SK-N-SH (cell line): ENCODE measurements around the gene CUBN. TPM values are rescaled to one million over a fixed set of nuclear protein-coding genes. Genes with fewer than 3 reads are reported as not detected.

Source experiments
- CTCF ChIA-PET: fragments of 300-600, 350-600 bp; formaldehyde crosslinking; extraction: SDS; loops from one replicate; lab custom pipeline; 2021; lab: Yijun Ruan, JAX
- POLR2A ChIA-PET: fragments of 350-600 bp; sonication (Branson Sonifier 250); formaldehyde crosslinking; extraction: SDS; loops from one replicate; lab custom pipeline; 2020; ENCODE audit warnings: antibody characterized with exemption, inconsistent platforms; lab: Yijun Ruan, JAX
- DNase-seq: peaks from one replicate; pipeline ENCODE4 v3.0.0; 2012
- H2AFZ ChIP-seq: fragments of 200-600 bp; sonication (generic); 2 replicates; pipeline ENCODE4 v1.8.1; 2016; ENCODE audit warnings: antibody characterized with exemption, mild to moderate bottlenecking, low read depth
- H3F3A ChIP-seq: fragments of 200-600 bp; sonication (generic); replicated peaks from 2 replicates; pipeline ENCODE3; 2016; ENCODE audit warnings: antibody characterized with exemption, mild to moderate bottlenecking; ENCODE audit not compliant: insufficient read depth
- H3K27ac ChIP-seq, 2 experiments: fragments of 200-500 bp in 1 of 2; fragments of 200-600 bp in 1 of 2; sonication (Bioruptor generic) in 1 of 2; sonication (generic), shearing (Covaris generic) in 1 of 2; 2 replicates each; pipeline versions ENCODE4 v1.5.1 to v1.6.1; 2014 to 2016; ENCODE audit warnings: low read depth in 2 of 2, inconsistent platforms in 1 of 2, low read length in 1 of 2, mild to moderate bottlenecking in 1 of 2, mixed read lengths in 1 of 2
- H3K27me3 ChIP-seq: fragments of 200-600 bp; sonication (generic), shearing (Covaris generic); 2 replicates; pipeline ENCODE4 v1.6.1; 2016; ENCODE audit warnings: mixed run types; ENCODE audit not compliant: insufficient read depth
- H3K36me3 ChIP-seq, 2 experiments: fragments of 200-500 bp in 1 of 2; fragments of 200-600 bp in 1 of 2; sonication (Bioruptor generic) in 1 of 2; sonication (generic) in 1 of 2; replicated peaks in 1 of 2; 2 replicates each; pipeline versions ENCODE3 to v1.5.1; 2014 to 2016; ENCODE audit warnings: low read length in 1 of 2, mild to moderate bottlenecking in 1 of 2; ENCODE audit not compliant: insufficient read depth in 2 of 2, control insufficient read depth in 1 of 2
- H3K4me1 ChIP-seq, 2 experiments: fragments of 200-500 bp in 1 of 2; fragments of 200-600 bp in 1 of 2; sonication (Bioruptor generic) in 1 of 2; sonication (generic), shearing (Covaris generic) in 1 of 2; 2 replicates each; pipeline versions ENCODE4 v1.5.1 to v1.6.1; 2014 to 2016; ENCODE audit warnings: low read depth in 1 of 2, low read length in 1 of 2, mixed run types in 1 of 2; ENCODE audit not compliant: insufficient read depth in 2 of 2, control insufficient read depth in 1 of 2
- H3K4me2 ChIP-seq: fragments of 200-600 bp; sonication (generic), shearing (Covaris generic); 2 replicates; pipeline ENCODE4 v1.6.1; 2017; ENCODE audit warnings: mixed run types
- H3K4me3 ChIP-seq, 2 experiments: fragments of 200-500 bp in 1 of 2; fragments of 200-600 bp in 1 of 2; sonication (Bioruptor generic) in 1 of 2; sonication (generic), shearing (Covaris generic) in 1 of 2; 2 replicates each; pipeline versions ENCODE4 v1.5.1 to v1.8.1; 2014 to 2016; ENCODE audit warnings: low read depth in 2 of 2, inconsistent platforms in 1 of 2, low read length in 1 of 2, mild to moderate bottlenecking in 1 of 2, mixed read lengths in 1 of 2, moderate library complexity in 1 of 2
- H3K79me2 ChIP-seq: fragments of 200-600 bp; sonication (generic); 2 replicates; pipeline ENCODE4 v1.8.1; 2017; ENCODE audit warnings: mild to moderate bottlenecking; ENCODE audit not compliant: insufficient read depth
- H3K9ac ChIP-seq: fragments of 200-600 bp; sonication (generic); 2 replicates; pipeline ENCODE4 v1.6.1; 2017; ENCODE audit warnings: mixed run types
- H3K9me2 ChIP-seq: fragments of 200-600 bp; sonication (generic); 2 replicates; pipeline ENCODE4 v1.6.1; 2017; ENCODE audit warnings: mixed run types
- H3K9me3 ChIP-seq: fragments of 200-600 bp; sonication (generic); 2 replicates; pipeline ENCODE4 v1.6.1; 2017; ENCODE audit warnings: mixed run types, mild to moderate bottlenecking, moderate library complexity
- H4K20me1 ChIP-seq: fragments of 200-600 bp; sonication (generic); 2 replicates; pipeline ENCODE4 v1.6.1; 2017; ENCODE audit warnings: mild to moderate bottlenecking, mixed run types; ENCODE audit not compliant: insufficient read depth
- CHD2 ChIP-seq: fragments of 150-350 bp; IDR thresholded peaks from 2 replicates; pipeline ENCODE4 v1.6.1; 2018; ENCODE audit warnings: low read length; ENCODE audit not compliant: partially characterized antibody
- ELF1 ChIP-seq: IDR thresholded peaks from 2 replicates; pipeline ENCODE4 v1.4.0; 2012
- EZH2phosphoT487 ChIP-seq: fragments of 200-600 bp; sonication (generic); IDR thresholded peaks from 2 replicates; pipeline ENCODE4 v1.6.1; 2017; ENCODE audit warnings: low read depth, mixed run types, mild to moderate bottlenecking, antibody characterized with exemption, moderate library complexity, borderline replicate concordance
- FOSL2 ChIP-seq: IDR thresholded peaks from 2 replicates; pipeline ENCODE4 v1.4.0; 2012; ENCODE audit warnings: low read depth, mild to moderate bottlenecking, moderate library complexity, borderline replicate concordance
- FOXM1 ChIP-seq: IDR thresholded peaks from 2 replicates; pipeline ENCODE4 v1.4.0; 2012; ENCODE audit warnings: low read depth, mild to moderate bottlenecking
- MEF2A ChIP-seq: IDR thresholded peaks from 2 replicates; pipeline ENCODE4 v1.4.0; 2012; ENCODE audit warnings: low read depth, borderline replicate concordance
- NFIC ChIP-seq: IDR thresholded peaks from 2 replicates; pipeline ENCODE4 v1.4.0; 2012; ENCODE audit warnings: borderline replicate concordance
- POLR2AphosphoS5 ChIP-seq: IDR thresholded peaks from 2 replicates; pipeline ENCODE4 v1.6.1; 2012; ENCODE audit warnings: low read depth, low read length
- RCOR1 ChIP-seq: fragments of 150-350 bp; IDR thresholded peaks from 2 replicates; pipeline ENCODE4 v1.6.1; 2017; ENCODE audit warnings: antibody characterized with exemption, low read length
- REST ChIP-seq: IDR thresholded peaks from 2 replicates; pipeline ENCODE4 v1.6.1; 2012; ENCODE audit warnings: mild to moderate bottlenecking, low read depth, low read length, moderate library complexity
- RXRA ChIP-seq: IDR thresholded peaks from 2 replicates; pipeline ENCODE4 v1.4.0; 2012; ENCODE audit warnings: low read depth, mild to moderate bottlenecking, borderline replicate concordance
- TEAD4 ChIP-seq: IDR thresholded peaks from 2 replicates; pipeline ENCODE4 v1.4.0; 2012; ENCODE audit warnings: mild to moderate bottlenecking, borderline replicate concordance; ENCODE audit not compliant: insufficient read depth
- ZBTB33 ChIP-seq: IDR thresholded peaks from 2 replicates; pipeline ENCODE4 v1.4.0; 2012; ENCODE audit warnings: low read depth, borderline replicate concordance
- WGBS: methylation state at CpG from one replicate; pipeline ENCODE4 v1.1.6; 2017; ENCODE audit warnings: low lambda C conversion rate; 5-methylcytosine and 5-hydroxymethylcytosine counted together
- polyA plus RNA-seq, 3 experiments: library from polyadenylated mRNA; depleted of rRNA; stranded (reverse); fragments of >200 nt; gene quantifications; 2 replicates each; pipeline ENCODE4 v1.2.3, GENCODE V29; 2012
- TF ChIP-seq, protein P1 (sequence below): IDR thresholded peaks from 2 replicates; pipeline ENCODE4 v1.4.0; 2012; ENCODE audit warnings: low read depth

The CUBN gene
- polyA plus RNA-seq, 1 of the 3 experiments (the other 2 are of a cell fraction): 2.4 TPM

DNA sequence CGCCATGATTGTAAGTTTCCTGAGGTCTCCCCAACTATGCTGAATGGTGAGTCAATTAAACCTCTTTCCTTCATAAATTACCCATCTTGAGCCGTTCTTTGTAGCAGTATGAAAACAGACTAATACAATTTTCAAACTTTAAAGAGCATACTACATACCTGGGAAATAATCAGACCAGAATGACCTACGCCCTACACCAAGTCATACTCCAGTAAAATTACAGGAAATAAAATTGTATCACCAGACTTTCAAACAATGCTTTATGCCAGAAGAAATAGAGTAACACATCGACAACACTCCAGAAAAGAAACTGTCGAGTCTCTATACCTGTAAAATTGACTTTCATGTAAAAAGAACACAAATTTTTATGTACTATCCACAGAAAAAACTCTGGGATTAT, 331.0 kb downstream of the CUBN start (continued):
- no peak for TF ChIP-seq NFIC

DNA sequence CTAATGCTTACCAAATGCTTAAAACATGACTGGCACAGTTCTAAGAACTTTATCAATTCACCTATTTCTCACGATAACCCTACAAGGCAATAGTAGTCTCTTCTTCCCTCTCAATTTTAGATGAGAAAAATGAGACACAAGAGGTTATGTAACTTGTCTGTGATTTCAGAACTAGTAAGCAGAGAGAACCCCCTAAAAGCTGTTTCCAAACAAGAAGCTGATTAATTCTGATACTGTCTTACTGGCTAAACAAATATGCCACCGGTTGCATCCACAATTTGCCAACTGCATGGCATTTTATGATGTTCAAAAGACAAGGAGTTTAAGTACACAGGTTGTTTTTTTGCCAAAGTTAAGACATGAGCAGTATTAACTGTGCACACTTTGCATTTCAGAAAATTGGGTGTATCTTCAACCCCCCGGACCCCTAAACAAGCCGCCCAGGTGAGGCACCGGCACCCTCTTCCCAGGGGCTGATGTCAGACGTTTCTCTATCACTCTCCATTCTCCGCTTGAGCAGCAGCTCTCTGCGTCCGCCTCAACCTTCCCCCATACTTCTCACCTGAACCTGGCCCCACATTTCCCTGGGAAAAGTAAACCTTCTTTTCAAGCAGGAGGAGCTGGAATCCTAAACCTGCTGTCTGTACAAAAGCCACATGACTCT, 334.1 kb downstream of the CUBN start:
- WGBS: 93% methylated on average over 9 of the region's 9 CpGs
- Histone ChIP-seq H3K9ac (no peak overlapping the region), H3K9me2 (no peaks in the 10 kb centered on the region), H3K27ac (no peak overlapping the region), H3K4me2 (no peak overlapping the region), H3K9me3 (no peaks in the 10 kb centered on the region), H3F3A (no peaks in the 10 kb centered on the region), H3K36me3 (peaks cover 0 to 16% of the 10 kb centered on the region in 2 experiments), H3K79me2 (peaks cover 69% of the 10 kb centered on the region), H3K4me1 (no peaks in the 10 kb centered on the region), H3K27me3 (no peaks in the 10 kb centered on the region), H3K4me3 (no peak overlapping the region), H2AFZ (no peak overlapping the region), H4K20me1 (no peaks in the 10 kb centered on the region)
- ChIA-PET CTCF (interaction anchor here (1.3 to 2.3 kb wide), 2 partner anchors 18 to 893 kb away, joined by 3 to 8 read pairs; no protein-coding TSS in a partner anchor), POLR2A (no interaction called here)
- no peak for TF ChIP-seq NFIC
- no peak for TF ChIP-seq EZH2phosphoT487
- no peak for TF ChIP-seq REST
- TF ChIP-seq, protein P1, sequence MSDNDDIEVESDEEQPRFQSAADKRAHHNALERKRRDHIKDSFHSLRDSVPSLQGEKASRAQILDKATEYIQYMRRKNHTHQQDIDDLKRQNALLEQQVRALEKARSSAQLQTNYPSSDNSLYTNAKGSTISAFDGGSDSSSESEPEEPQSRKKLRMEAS: no peak
- no peak for TF ChIP-seq ELF1
- TF ChIP-seq RCOR1: no peak
- no peak for TF ChIP-seq MEF2A
- TF ChIP-seq FOXM1: no peak
- TF ChIP-seq CHD2: no peak
- TF ChIP-seq FOSL2: no peak
- no peak for DNase-seq

GRCh38 chr10:16794005-16794404, 335.6 kb downstream of the CUBN start:
- Histone ChIP-seq H3K4me2 (no peak overlapping the region), H4K20me1 (no peaks in the 10 kb centered on the region), H3F3A (no peaks in the 10 kb centered on the region), H3K9me2 (no peaks in the 10 kb centered on the region), H3K9ac (no peak overlapping the region), H3K9me3 (no peaks in the 10 kb centered on the region), H3K4me1 (no peaks in the 10 kb centered on the region), H3K36me3 (peaks cover 0 to 14% of the 10 kb centered on the region in 2 experiments), H2AFZ (no peak overlapping the region), H3K79me2 (peaks cover 63% of the 10 kb centered on the region), H3K4me3 (no peak overlapping the region), H3K27me3 (no peaks in the 10 kb centered on the region), H3K27ac (no peak overlapping the region)
- ChIA-PET CTCF (interaction anchor here (0.6 to 1.2 kb wide), 3 partner anchors 16 to 436 kb away, joined by 3 to 5 read pairs (median 4); partner anchors contain the start of gene C1QL3), POLR2A (no interaction called here)
- no peak for DNase-seq
- WGBS: 93% methylated on average over 1 of the region's 1 CpG
- TF ChIP-seq POLR2AphosphoS5: no peak
- TF ChIP-seq ZBTB33: no peak
- no peak for TF ChIP-seq RXRA
- TF ChIP-seq FOXM1: no peak
- TF ChIP-seq TEAD4: no peak
